GM19328 (cell line): ENCODE data around the gene CD300C.
A peak's percentile ranks its signal among the peaks of the same experiment; 100 is the strongest.
"Not testable (repeated sequence)": the region's sequence is repeated elsewhere in the genome, so short reads cannot be mapped to it uniquely, and the experiment has no call there.

ENCODE experiments used
- ATAC-seq: cut with Tn5 transposase; IDR thresholded peaks from one replicate; pipeline ENCODE4 v1.9.1; 2021; ENCODE audit warnings: mild to moderate bottlenecking, moderate library complexity; ENCODE audit not compliant: unreplicated experiment

CD300C gene

DNA sequence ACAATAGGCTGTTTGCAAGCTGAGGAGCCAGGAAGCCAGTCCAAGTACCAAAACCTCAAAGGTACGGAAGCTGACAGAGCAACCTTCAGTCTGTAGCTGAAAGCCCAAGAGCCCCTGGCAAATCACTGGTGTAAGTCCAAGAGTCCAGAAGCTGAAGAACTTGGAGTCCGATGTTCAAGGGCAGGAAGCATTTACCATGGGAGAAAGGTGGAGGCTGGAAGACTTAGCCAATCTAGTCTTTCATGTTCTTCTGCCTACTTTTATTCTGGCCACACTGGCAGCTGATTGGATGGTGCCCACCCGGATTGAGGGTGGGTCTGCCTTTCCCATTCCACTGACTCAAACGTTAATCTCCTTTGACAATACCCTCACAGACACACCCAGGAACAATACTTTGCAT, 30.0 kb downstream of the CD300C start:
- no peak for ATAC-seq

DNA sequence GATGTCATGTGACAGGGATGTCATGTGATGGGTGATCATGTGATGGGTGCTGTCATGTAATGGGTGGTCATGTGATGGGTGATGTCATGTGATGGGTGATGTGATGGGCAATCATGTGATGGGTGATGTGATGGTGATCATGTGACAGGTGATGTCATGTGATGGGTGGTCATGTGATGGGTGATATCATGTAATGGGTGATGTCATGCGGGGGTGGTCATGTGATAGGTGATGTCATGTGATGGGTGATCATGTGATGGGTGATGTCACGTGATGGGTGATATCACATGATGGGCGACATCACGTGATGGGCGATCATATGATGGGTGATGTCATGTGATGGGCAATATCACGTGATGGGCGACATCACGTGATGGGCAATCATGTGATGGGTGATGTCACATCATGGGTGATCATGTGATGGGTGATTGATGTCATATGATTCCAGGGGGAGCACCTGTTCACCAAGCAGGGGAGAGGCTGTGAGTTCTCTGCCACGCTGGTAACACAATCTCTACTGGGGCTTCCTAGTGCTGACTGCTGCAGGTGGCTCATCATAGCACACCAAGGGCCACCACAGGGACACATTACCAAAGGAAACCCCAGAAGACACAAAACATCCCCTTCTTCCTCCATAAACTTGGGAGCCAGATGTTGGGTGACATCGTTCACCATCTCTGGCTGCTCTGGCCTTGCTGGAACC, 31.1 kb downstream of the CD300C start:
- ATAC-seq = no peak

DNA sequence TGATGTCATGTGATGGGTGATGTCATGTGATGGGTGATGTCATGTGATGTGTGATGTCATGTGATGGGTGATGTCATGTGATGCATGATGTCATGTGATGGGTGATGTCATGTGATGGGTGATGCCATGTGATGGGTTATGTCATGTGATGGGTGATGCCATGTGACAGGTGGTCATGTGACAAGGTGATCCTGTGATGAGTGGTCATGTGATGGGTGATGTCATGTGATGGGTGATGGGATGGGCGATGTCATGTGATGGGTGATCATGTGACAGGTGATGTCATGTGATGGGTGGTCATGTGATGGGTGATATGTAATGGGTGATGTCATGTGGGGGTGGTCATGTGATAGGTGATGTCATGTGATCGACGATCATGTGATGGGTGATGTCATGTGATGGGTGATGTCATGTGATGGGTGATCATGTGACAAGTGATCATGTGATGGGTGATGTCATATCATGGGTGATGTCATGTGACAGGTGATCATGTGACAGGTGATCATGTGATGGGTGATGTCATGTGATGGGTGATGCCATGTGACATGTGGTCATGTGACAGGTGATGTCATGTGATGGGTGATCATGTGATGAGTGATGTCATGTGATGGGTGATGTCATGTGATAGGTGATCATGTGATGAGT, 31.8 kb downstream of the CD300C start:
- no peak for ATAC-seq

DNA sequence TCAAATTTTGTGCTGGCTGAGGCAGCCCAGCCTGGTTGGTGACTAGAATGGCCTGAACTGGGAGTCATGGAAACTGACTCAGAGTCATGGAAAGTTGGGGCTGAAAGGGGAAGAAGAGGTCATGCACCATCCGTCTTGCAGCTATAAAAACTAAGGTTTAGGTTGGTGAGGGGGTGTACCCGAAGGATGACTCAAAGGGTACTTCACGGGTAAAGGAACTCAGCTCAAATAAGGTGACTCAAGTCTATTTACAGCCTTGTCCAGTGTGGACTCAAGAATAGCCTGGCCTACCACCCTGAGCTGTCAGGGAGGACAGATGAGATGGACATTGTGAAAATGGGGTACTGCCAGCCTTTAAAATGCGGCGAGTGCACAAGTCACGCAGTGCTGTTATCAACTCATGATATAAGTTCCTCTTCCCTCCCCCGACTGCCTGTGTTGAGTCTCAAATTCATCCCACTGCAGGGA, 33.3 kb downstream of the CD300C start:
- ATAC-seq = peak; percentile 48

DNA sequence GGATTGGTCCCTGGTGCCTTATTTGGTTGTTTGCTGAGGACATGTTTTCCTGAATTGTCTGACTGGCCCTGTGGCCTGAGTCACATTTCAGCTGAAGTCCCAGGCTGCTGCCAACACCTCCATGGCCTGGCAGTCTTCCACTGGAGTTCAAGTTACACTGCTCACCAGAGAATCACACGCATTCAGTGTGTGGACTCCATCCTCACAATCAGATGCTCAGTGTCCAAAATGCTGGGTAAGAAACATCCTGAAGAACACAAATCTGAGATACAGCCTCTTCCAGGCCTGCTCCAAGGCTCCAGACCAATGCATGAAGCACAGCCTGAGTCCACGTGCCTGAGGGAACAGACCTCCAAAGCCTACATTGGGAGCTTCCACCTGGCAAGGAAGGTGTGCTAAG, 33.9 kb downstream of the CD300C start:
- ATAC-seq = no peak

DNA sequence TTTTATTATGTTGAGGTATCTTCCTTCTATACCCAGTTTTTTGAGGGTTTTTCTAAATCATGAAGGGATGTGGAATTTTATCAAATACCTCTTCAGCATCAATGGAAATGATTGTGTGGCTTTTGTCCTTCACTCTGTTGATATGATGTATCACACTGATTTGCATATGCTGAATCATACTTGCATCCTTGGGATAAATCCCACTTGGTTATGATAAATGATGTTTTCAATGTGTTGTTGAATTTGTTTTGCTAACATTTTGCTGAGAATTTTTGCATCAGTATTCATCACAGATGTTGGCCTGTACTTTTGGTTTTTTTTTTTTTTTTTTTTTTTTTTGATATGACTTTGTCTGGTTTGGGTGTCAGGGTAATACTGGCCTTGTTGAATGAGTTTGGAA, 37.8 kb downstream of the CD300C start:
- no peak for ATAC-seq

DNA sequence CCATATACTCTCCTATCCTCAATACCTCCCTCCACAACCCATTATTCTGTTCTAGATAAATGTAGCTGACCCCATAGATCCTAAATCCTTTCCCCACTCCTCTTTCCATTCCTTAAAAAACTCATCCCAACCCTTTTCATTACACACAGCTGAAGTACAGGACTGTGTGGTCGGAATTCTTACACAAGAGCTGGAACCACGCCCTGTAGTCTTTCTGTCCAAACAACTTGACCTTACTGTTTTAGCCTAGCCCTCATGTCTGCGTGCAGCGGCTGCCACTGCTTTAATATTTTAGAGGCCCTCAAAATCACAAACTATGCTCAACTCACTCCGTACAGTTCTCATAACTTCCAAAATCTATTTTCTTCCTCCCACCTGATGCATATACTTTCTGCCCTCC, 42.0 kb downstream of the CD300C start:
- not testable (repeated sequence) for ATAC-seq

DNA sequence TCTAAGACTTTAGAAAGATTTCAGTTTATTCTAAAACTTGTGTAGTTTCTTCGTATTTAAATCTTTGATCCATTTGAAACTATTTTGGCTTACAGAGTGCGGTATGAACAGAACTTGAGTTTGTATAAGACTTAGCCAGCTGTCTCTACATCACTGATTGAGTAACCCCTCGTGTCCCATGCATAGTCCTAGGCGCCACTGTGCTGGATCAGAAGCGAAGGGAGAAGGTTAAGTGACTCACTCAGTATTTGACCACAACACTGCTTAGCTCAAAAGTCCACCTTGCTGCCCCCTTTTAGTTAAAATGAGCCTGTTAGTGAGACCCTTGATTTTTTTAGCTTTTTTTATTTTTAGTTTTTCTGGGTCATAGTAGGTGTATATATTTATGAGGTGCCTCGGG, 43.1 kb downstream of the CD300C start:
- ATAC-seq = no peak

DNA sequence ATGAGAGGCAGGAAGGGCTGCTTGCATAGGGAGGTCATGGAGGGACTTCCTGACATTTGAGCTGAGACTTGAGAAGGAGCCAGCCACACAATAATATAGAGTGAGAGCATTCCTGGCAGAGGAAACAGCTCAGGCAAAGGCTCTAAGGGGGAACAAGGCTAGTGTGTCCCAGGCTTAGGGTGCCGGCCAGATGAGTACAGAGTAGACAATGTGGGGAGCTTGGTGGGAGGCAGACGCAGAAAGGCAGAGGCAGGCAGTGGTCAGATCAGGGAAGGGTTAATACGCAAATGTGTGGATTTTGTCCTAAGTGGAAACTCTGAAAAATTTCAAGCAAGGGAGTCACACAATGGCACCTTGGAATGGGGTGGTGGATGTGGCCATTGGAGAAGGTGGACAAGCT, 45.9 kb downstream of the CD300C start:
- ATAC-seq = no peak

DNA sequence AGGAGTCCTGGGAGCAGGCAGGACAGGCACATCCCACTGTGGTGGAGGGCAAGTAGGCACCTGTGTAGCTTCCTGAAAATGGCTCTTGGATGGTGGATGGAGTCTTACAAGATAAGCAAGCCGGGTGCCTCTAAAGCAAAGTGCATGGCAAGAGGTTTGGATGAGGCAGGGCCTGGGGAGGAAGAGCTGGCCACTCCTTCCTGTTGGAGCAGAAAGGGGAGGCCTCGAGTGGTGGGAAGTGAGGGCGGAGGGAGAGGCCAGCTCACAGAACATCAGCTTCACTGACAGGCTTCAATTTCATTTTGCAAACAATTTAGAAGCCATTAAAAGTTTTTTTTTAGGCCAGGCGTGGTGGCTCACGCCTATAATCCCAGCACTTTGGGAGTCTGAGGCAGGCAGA, 48.4 kb downstream of the CD300C start:
- ATAC-seq = no peak

DNA sequence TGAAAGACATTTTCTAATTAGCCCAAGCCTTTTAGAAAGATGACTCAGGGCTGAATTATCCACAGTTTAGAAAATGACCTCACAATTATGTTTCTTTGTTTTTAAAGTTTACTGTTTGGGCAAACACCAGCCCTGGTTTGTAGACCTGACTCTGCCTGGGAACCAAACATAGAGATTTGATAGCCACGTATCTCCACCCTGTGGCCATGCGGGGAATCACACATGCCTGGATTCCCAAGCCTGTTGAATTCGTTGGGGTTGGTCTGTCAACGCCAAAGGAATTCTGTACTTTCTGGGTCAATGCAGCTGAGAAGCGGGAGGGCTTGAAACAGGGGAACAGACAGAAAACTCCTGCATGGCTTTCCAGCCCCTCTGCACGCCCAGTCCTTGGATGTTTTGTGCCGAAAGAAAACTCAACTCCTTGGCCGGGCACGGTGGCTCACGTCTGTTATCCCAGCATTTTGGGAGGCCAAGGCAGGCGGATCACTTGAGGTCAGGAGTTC, 52.5 kb downstream of the CD300C start:
- ATAC-seq = no peak

DNA sequence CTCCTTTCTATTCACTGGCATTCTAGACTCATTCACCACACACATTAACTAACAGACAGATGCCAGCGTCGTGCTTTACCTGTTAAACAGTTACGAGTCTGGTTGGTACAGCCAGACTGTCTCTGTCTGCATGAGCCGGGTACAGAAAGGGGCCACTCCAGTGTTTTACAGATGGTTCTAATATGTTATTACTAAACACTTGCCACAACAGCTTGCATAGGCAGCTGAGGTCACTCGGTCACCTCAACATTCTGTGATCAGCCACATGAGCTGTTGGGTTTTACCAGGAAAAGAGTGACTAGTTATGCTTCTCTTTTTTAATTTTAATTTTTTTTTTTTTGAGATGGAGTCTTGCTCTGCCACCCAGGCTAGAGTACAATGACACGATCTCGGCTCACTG, 54.3 kb downstream of the CD300C start:
- ATAC-seq = no peak
